HepG2 (cell line): ENCODE data around the gene NOA1. TPM values are rescaled to one million over a fixed set of nuclear protein-coding genes. Genes with fewer than 3 reads are reported as not detected.

Experiments
- ATAC-seq: fragments of 200-7000 bp; cut with Tn5 transposase; 3 replicates; pipeline ENCODE4 v1.9.1; 2020; ENCODE audit warnings: mild to moderate bottlenecking, moderate library complexity
- BruUV-seq: library from RNA; stranded (reverse); fragments of 400-500 nt; replicated peaks from 2 replicates; lab custom pipeline; 2021; lab: Mats Ljungman, UMichigan
- CTCF ChIA-PET: fragments of 300-600 bp; formaldehyde crosslinking; extraction: SDS; loops from one replicate; lab custom pipeline; 2021; ENCODE audit warnings: low total read pairs, inconsistent platforms, low intra/inter-chr PET ratio; lab: Yijun Ruan, JAX
- POLR2A ChIA-PET: fragments of 350-600 bp; sonication (Branson Sonifier 250); formaldehyde crosslinking; loops from one replicate; lab custom pipeline; 2020; ENCODE audit warnings: antibody characterized with exemption, inconsistent platforms; lab: Yijun Ruan, JAX
- DNase-seq: peaks from one replicate; pipeline ENCODE4 v3.0.0-alpha.2; 2015; ENCODE audit warnings: low spot score
- FAIRE-seq: peaks from 3 replicates; lab custom pipeline; 2011; peaks lifted over from hg19 to GRCh38; lab: Jason Lieb, UNC
- H2AFZ ChIP-seq: one replicate; pipeline ENCODE4 v1.6.1; 2011; ENCODE audit warnings: low read length, inconsistent platforms
- H3K27ac ChIP-seq: fragments of 300-600 bp; 3 replicates; pipeline ENCODE4 v1.8.0; 2011; ENCODE audit warnings: mixed run types, mild to moderate bottlenecking, mixed read lengths, low read length, inconsistent platforms; ENCODE audit not compliant: insufficient read depth; ENCODE audit errors: extremely low read length
- H3K27me3 ChIP-seq, 2 experiments: fragments of 200-600 bp in 1 of 2; 2 replicates in 1 of 2; 3 replicates in 1 of 2; pipeline versions ENCODE4 v1.6.0 to v1.8.0; 2011; ENCODE audit warnings: low read length in 2 of 2, mild to moderate bottlenecking in 2 of 2, moderate library complexity in 2 of 2, inconsistent platforms in 1 of 2; ENCODE audit not compliant: insufficient read depth in 2 of 2, control insufficient read depth in 1 of 2
- H3K36me3 ChIP-seq, 2 experiments: fragments of 200-600 bp in 1 of 2; replicated peaks in 1 of 2; 2 replicates in 1 of 2; 3 replicates in 1 of 2; pipeline versions ENCODE4 v1.5.1 to v1.8.0; 2011; ENCODE audit warnings: low read length in 2 of 2, inconsistent platforms in 1 of 2; ENCODE audit not compliant: insufficient read depth in 2 of 2, control insufficient read depth in 1 of 2
- H3K4me1 ChIP-seq: 2 replicates; pipeline ENCODE4 v1.5.1; 2012; ENCODE audit warnings: low read length, inconsistent platforms; ENCODE audit not compliant: insufficient read depth
- H3K4me2 ChIP-seq: 2 replicates; pipeline ENCODE4 v1.6.0; 2011; ENCODE audit warnings: low read depth, low read length, inconsistent platforms
- H3K4me3 ChIP-seq, 3 experiments: fragments of 200-600 bp in 1 of 3; sonication (generic), shearing (Covaris generic) in 1 of 3; replicated peaks in 1 of 3; 2 replicates each; pipeline ENCODE4 v1.5.1; 2011 to 2016; ENCODE audit warnings: low read length in 3 of 3, inconsistent platforms in 2 of 3, low read depth in 2 of 3, mild to moderate bottlenecking in 2 of 3, control low read depth in 1 of 3, mixed read lengths in 1 of 3; ENCODE audit not compliant: insufficient read depth in 1 of 3
- H3K79me2 ChIP-seq: one replicate; pipeline ENCODE4 v1.6.1; 2011; ENCODE audit warnings: low read length, inconsistent platforms; ENCODE audit not compliant: insufficient read depth
- H3K9ac ChIP-seq: 2 replicates; pipeline ENCODE4 v1.6.0; 2011; ENCODE audit warnings: mild to moderate bottlenecking, low read depth, low read length, inconsistent platforms; ENCODE audit not compliant: insufficient read depth
- H3K9me3 ChIP-seq: 2 replicates; pipeline ENCODE4 v1.5.1; 2012; ENCODE audit warnings: mild to moderate bottlenecking, low read length
- H4K20me1 ChIP-seq: 2 replicates; pipeline ENCODE4 v1.6.0; 2011; ENCODE audit warnings: inconsistent platforms, mild to moderate bottlenecking, low read length, moderate library complexity; ENCODE audit not compliant: insufficient read depth
- AKAP8 ChIP-seq: sonication (generic); formaldehyde crosslinking; IDR thresholded peaks from 2 replicates; pipeline ENCODE4 v1.5.1; 2020; ENCODE audit warnings: mild to moderate bottlenecking, missing genetic modification reagents
- ARNT ChIP-seq: fragments of 450-650 bp; IDR thresholded peaks from 2 replicates; pipeline ENCODE4 v1.6.1; 2017
- CCDC6 ChIP-seq: sonication (generic); formaldehyde crosslinking; IDR thresholded peaks from 2 replicates; pipeline ENCODE4 v1.8.1; 2022; ENCODE audit warnings: mild to moderate bottlenecking, missing genetic modification reagents, moderate library complexity
- HCFC1 ChIP-seq: fragments of 150-350 bp; IDR thresholded peaks from 2 replicates; pipeline ENCODE4 v1.6.1; 2014; ENCODE audit warnings: low read depth, low read length
- NFIC ChIP-seq: IDR thresholded peaks from 2 replicates; pipeline ENCODE4 v1.6.1; 2012; ENCODE audit warnings: mild to moderate bottlenecking, low read length, inconsistent platforms
- SRSF4 ChIP-seq: fragments of 200-400 bp; formaldehyde crosslinking; IDR thresholded peaks from one replicate; pipeline ENCODE4 v1.6.1; 2018; ENCODE audit warnings: mild to moderate bottlenecking, low read depth, low read length, moderate library complexity; ENCODE audit not compliant: poor library complexity, severe bottlenecking
- TBP ChIP-seq: sonication (generic); formaldehyde crosslinking; IDR thresholded peaks from 2 replicates; pipeline ENCODE4 v1.5.0; 2020; ENCODE audit warnings: missing genetic modification reagents
- TEAD3 ChIP-seq: optimal IDR thresholded peaks from 2 replicates; pipeline ENCODE3; 2016; ENCODE audit warnings: borderline replicate concordance
- ZNF354B ChIP-seq: sonication (generic); formaldehyde crosslinking; IDR thresholded peaks from 2 replicates; pipeline ENCODE4 v1.8.0; 2022; ENCODE audit warnings: mild to moderate bottlenecking, missing genetic modification reagents
- ZNF775 ChIP-seq: sonication (generic); formaldehyde crosslinking; IDR thresholded peaks from 2 replicates; pipeline ENCODE4 v1.4.0; 2020; ENCODE audit warnings: missing genetic modification reagents, mild to moderate bottlenecking, moderate library complexity, borderline replicate concordance
- in situ Hi-C: cut with HindIII; loops from 2 replicates; pipeline ENCODE4 v1.10.0; 2017; ENCODE audit warnings: low pct_unique_long_range_greater_than_20kb; ENCODE audit not compliant: extremely low pct_ligation_motif_present
- intact Hi-C: fragments of 100-400 bp; cut with micrococcal nuclease; formaldehyde crosslinking; loops from one replicate; pipeline ENCODE4 v1.10.0; 2022; ENCODE audit not compliant: unreplicated experiment
- polyA plus RNA-seq, 8 experiments: library from polyadenylated mRNA; depleted of rRNA in 3 of 8; stranded (reverse) in 7 of 8; unstranded in 1 of 8; fragments of >200 nt; fragmentation: Illumina TruSeq in 4 of 8; extraction: Trizol in 4 of 8; gene quantifications; 2 replicates each; pipeline versions ENCODE4 v1.2.1 to v1.2.3, GENCODE V29; 2011 to 2016; ENCODE audit warnings: low read depth in 4 of 8, missing spikeins in 1 of 8, mixed read lengths in 1 of 8; ENCODE audit not compliant: insufficient read depth in 1 of 8
- total RNA-seq, 5 experiments: library from RNA; depleted of rRNA; stranded (reverse); fragments of >200 nt; fragmentation: Illumina TruSeq; extraction: Trizol; gene quantifications; 2 replicates each; pipeline ENCODE4 v1.2.3, GENCODE V29; 2016; ENCODE audit warnings: low read depth in 1 of 5
- TF ChIP-seq, protein P1 (sequence below): sonication (generic); formaldehyde crosslinking; IDR thresholded peaks from 2 replicates; pipeline ENCODE4 v1.8.1; 2023; ENCODE audit warnings: mild to moderate bottlenecking, inconsistent platforms, moderate library complexity, missing genetic modification reagents, borderline replicate concordance
- TF ChIP-seq, protein P2 (sequence below), 2 experiments: fragments of 450-650 bp in 1 of 2; sonication (generic) in 1 of 2; formaldehyde crosslinking in 1 of 2; IDR thresholded peaks; 2 replicates each; pipeline versions ENCODE4 v1.6.1 to v1.8.0; 2016 to 2022; ENCODE audit warnings: antibody characterized with exemption in 1 of 2, mild to moderate bottlenecking in 1 of 2, missing genetic modification reagents in 1 of 2
- TF ChIP-seq, protein P3 (sequence below): sonication (generic); formaldehyde crosslinking; IDR thresholded peaks from 2 replicates; pipeline ENCODE4 v1.8.1; 2023; ENCODE audit warnings: mild to moderate bottlenecking, moderate library complexity, missing genetic modification reagents

The NOA1 gene
- total and polyA plus RNA-seq, 2 of the 13 experiments (the other 11 are each of a cell fraction or from before 2014, with no cell fraction given) = 17.3 to 19.0 TPM

DNA sequence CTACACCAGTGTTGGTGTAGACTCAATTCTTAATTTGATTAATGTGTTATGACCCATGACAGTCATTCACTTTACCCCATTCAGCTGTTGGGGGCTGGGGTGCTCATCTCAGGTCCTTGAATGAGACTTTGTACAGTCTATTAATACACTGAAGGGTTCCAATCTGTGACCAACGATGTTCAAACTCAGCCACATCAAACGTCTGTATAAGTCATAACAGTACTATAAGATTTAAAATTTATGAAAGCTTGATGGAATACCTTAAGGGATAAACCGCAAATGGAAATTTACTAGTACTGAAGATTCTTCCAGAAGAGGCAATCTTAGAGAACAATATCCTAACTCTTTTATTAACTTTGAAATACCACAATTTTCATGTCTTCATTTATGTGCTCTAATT is 36.0 kb downstream of the NOA1 start (continued):
- TF ChIP-seq CCDC6 = no peak
- TF ChIP-seq, protein P1, sequence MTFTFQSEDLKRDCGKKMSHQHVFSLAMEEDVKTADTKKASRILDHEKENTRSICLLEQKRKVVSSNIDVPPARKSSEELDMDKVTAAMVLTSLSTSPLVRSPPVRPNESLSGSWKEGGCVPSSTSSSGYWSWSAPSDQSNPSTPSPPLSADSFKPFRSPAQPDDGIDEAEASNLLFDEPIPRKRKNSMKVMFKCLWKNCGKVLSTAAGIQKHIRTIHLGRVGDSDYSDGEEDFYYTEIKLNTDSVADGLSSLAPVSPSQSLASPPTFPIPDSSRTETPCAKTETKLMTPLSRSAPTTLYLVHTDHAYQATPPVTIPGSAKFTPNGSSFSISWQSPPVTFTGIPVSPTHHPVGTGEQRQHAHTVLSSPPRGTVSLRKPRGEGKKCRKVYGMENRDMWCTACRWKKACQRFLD = no peak

DNA sequence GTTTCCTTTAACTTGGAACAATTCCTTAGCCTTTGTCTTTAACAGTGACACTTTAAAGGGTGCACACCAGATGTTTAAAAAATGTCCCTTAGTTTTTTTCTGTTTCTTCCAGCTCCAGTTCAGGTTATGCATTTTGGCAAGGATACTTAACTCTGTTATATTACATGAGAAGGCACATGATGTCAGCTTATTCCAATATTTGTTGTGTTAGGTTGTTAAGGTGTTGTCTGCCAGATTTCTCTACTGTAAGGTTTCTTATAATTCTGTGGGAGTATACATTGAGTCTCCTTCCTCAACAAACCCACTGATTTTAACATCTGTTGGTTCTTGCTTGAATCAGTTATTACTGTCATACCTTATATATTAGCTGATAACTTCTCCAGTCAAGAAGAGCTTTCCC is 36.4 kb downstream of the NOA1 start:
- H4K20me1 ChIP-seq = no peaks in the 10 kb centered on the region
- no peaks in the 10 kb centered on the region for H3K4me1 ChIP-seq
- no peak overlapping the region for H3K27ac ChIP-seq
- H3K9me3 ChIP-seq = no peaks in the 10 kb centered on the region
- FAIRE-seq (no peak), ATAC-seq (no peak), DNase-seq (no peak)
- H3K36me3 ChIP-seq = peaks cover 4 to 5% of the 10 kb centered on the region in 2 experiments; a peak in 3 of 5 replicates
- in situ Hi-C loops (no loop called here), intact Hi-C loops (no loop called here)
- no peak overlapping the region for H3K4me3 ChIP-seq
- H2AFZ ChIP-seq = no peak overlapping the region
- no peak overlapping the region for H3K9ac ChIP-seq
- ChIA-PET CTCF (no interaction called here), POLR2A (no interaction called here)
- no peaks in the 10 kb centered on the region for H3K79me2 ChIP-seq
- BruUV-seq = no TSS peak
- no peaks in the 10 kb centered on the region for H3K27me3 ChIP-seq
- H3K4me2 ChIP-seq = no peak overlapping the region
- TF ChIP-seq, protein P2, sequence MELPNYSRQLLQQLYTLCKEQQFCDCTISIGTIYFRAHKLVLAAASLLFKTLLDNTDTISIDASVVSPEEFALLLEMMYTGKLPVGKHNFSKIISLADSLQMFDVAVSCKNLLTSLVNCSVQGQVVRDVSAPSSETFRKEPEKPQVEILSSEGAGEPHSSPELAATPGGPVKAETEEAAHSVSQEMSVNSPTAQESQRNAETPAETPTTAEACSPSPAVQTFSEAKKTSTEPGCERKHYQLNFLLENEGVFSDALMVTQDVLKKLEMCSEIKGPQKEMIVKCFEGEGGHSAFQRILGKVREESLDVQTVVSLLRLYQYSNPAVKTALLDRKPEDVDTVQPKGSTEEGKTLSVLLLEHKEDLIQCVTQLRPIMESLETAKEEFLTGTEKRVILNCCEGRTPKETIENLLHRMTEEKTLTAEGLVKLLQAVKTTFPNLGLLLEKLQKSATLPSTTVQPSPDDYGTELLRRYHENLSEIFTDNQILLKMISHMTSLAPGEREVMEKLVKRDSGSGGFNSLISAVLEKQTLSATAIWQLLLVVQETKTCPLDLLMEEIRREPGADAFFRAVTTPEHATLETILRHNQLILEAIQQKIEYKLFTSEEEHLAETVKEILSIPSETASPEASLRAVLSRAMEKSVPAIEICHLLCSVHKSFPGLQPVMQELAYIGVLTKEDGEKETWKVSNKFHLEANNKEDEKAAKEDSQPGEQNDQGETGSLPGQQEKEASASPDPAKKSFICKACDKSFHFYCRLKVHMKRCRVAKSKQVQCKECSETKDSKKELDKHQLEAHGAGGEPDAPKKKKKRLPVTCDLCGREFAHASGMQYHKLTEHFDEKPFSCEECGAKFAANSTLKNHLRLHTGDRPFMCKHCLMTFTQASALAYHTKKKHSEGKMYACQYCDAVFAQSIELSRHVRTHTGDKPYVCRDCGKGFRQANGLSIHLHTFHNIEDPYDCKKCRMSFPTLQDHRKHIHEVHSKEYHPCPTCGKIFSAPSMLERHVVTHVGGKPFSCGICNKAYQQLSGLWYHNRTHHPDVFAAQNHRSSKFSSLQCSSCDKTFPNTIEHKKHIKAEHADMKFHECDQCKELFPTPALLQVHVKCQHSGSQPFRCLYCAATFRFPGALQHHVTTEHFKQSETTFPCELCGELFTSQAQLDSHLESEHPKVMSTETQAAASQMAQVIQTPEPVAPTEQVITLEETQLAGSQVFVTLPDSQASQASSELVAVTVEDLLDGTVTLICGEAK (IDR thresholded peaks at IDR 0.05) = no peak
- TF ChIP-seq, protein P2 (CRISPR knock-in tag; IDR thresholded peaks at IDR 0.05) = no peak
- TF ChIP-seq, protein P3, sequence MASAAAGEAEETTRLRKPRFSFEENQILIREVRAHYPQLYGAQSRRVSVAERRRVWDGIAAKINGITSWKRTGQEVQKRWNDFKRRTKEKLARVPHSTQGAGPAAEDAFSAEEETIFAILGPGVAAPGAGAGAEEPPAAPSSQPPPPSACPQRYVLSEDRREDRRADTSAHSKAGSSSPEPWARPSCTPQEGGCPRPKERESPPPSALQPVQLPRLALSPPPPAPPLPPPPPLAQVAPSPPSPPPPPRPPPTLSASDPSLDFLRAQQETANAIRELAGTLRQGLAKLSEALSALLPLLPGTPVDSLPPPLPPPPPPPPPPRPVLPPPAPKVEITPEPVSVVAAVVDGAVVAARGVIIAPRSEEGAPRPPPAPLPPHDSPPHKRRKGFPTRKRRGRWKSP (CRISPR knock-in tag) = no peak
- no peak for TF ChIP-seq ARNT
- TF ChIP-seq NFIC = no peak
- TF ChIP-seq HCFC1 = no peak
- TF ChIP-seq ZNF354B (CRISPR knock-in tag) = no peak
- no peak for TF ChIP-seq TEAD3 (CRISPR knock-in tag)
- no peak for TF ChIP-seq ZNF775
- no peak for TF ChIP-seq AKAP8
- no peak for TF ChIP-seq TBP (CRISPR knock-in tag)
- no peak for TF ChIP-seq SRSF4
